Measurements from ENCODE around the gene TNFRSF12A. TPM values are rescaled to one million over a fixed set of nuclear protein-coding genes. Genes with fewer than 3 reads are reported as not detected.
A peak's percentile ranks its signal among the peaks of the same experiment; 100 is the strongest.

The TNFRSF12A gene
- total and polyA plus RNA-seq, 2 of the 13 experiments (the other 11 are each of a cell fraction or from before 2014, with no cell fraction given) = 61.9 to 66.0 TPM

DNA sequence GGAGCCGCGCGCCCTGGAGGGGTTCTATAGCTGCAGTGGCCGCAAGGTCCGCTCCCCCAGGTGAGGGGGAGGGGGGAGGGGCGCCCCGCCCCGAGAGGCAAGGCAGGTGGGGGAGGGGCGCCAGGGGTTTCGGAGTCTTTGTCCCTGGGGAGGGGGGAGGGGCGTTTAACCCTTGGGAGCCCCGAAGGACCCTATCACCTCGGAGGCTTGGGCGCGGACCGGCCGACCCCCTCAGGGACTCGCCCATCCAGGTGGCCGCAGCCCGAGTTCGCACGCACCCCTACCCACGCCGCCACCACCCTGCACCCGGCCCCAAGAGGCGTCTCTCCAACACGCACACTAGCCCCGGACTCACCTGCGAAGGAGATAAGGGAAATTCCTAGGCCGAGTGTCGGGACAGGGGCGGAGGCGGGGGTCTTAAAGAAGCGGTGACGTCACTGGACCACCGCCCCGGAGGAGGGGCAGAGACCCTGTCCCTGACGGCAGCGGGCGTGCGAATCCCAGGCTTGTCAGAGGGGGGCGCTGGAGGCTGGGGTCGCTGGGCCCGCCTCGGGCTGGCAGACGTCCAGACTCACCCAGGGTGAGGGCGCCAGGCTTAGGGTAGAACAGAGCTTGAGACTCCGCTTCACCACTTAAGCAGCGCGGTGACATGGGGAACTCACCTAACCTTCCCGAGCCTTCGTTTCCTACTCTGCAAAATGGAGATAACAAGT is 2.2 kb upstream of the TNFRSF12A start, which contains the start of gene CLDN6:
Gene CLDN6, minus strand, starts transcription at position 390 of the 713 bp plus-strand sequence. CDS start 2,162 bp downstream, outside the sequence.
- H3K9ac ChIP-seq (ENCODE audit: insufficient read depth, low read depth, low read length) = peak within 1 kb of the TSS; percentile 26
- intact Hi-C loops (cut with micrococcal nuclease; ENCODE audit: unreplicated experiment) = no loop called here
- TF ChIP-seq ZBTB38 (CRISPR knock-in tag; IDR thresholded peaks at IDR 0.05) (peak; percentile 80), MED8 (CRISPR knock-in tag; IDR thresholded peaks at IDR 0.05; ENCODE audit: insufficient replicate concordance) (peak; percentile 56), ZNF776 (CRISPR knock-in tag; IDR thresholded peaks at IDR 0.05) (peak; percentile 26; the same call in 1 of the 2 replicates), ZBTB8A (CRISPR knock-in tag; IDR thresholded peaks at IDR 0.05; ENCODE audit: borderline replicate concordance, low read depth) (no peak), ATF7 (IDR thresholded peaks at IDR 0.05) (peak; percentile 92), ATF7 (CRISPR knock-in tag; IDR thresholded peaks at IDR 0.05) (peak; percentile 72; the same call in 1 of the 2 replicates), ZFP36L1 (CRISPR knock-in tag; IDR thresholded peaks at IDR 0.05) (no peak), CREB1 (IDR thresholded peaks at IDR 0.05) (peak; percentile 98), CREB1 (CRISPR knock-in tag; IDR thresholded peaks at IDR 0.05) (peak; percentile 89), STAG1 (CRISPR knock-in tag; IDR thresholded peaks at IDR 0.05) (peak; percentile 37; the same call in 1 of the 2 replicates), RARA (CRISPR knock-in tag; IDR thresholded peaks at IDR 0.05) (no peak), NFKBIZ (CRISPR knock-in tag; IDR thresholded peaks at IDR 0.05) (no peak), ZNF709 (CRISPR knock-in tag; IDR thresholded peaks at IDR 0.05) (no peak), MIXL1 (CRISPR knock-in tag; IDR thresholded peaks at IDR 0.05) (no peak), ZNF878 (CRISPR knock-in tag; IDR thresholded peaks at IDR 0.05) (no peak), GABPB1 (CRISPR knock-in tag; IDR thresholded peaks at IDR 0.05) (peak; percentile 36; the same call in 1 of the 2 replicates), GPN1 (CRISPR knock-in tag; IDR thresholded peaks at IDR 0.05; ENCODE audit: borderline replicate concordance) (no peak), SOX6 (IDR thresholded peaks at IDR 0.05) (no peak), SOX6 (CRISPR knock-in tag; IDR thresholded peaks at IDR 0.05) (peak; percentile 3; the same call in 1 of the 2 replicates), SP1 (IDR thresholded peaks at IDR 0.05) (no peak), SP1 (CRISPR knock-in tag; IDR thresholded peaks at IDR 0.05) (peak; percentile 63; the same call in 1 of the 2 replicates)
- TF ChIP-seq, protein P1, sequence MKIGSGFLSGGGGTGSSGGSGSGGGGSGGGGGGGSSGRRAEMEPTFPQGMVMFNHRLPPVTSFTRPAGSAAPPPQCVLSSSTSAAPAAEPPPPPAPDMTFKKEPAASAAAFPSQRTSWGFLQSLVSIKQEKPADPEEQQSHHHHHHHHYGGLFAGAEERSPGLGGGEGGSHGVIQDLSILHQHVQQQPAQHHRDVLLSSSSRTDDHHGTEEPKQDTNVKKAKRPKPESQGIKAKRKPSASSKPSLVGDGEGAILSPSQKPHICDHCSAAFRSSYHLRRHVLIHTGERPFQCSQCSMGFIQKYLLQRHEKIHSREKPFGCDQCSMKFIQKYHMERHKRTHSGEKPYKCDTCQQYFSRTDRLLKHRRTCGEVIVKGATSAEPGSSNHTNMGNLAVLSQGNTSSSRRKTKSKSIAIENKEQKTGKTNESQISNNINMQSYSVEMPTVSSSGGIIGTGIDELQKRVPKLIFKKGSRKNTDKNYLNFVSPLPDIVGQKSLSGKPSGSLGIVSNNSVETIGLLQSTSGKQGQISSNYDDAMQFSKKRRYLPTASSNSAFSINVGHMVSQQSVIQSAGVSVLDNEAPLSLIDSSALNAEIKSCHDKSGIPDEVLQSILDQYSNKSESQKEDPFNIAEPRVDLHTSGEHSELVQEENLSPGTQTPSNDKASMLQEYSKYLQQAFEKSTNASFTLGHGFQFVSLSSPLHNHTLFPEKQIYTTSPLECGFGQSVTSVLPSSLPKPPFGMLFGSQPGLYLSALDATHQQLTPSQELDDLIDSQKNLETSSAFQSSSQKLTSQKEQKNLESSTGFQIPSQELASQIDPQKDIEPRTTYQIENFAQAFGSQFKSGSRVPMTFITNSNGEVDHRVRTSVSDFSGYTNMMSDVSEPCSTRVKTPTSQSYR (CRISPR knock-in tag; IDR thresholded peaks at IDR 0.05; ENCODE audit: borderline replicate concordance) = peak; percentile 62; the same call in 1 of the 2 replicates
- TF ChIP-seq, protein P2, sequence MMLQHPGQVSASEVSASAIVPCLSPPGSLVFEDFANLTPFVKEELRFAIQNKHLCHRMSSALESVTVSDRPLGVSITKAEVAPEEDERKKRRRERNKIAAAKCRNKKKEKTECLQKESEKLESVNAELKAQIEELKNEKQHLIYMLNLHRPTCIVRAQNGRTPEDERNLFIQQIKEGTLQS (CRISPR knock-in tag; IDR thresholded peaks at IDR 0.05) = 0 out of 2 replicates have a peak, but pooled peaks have one; percentile 21
- TF ChIP-seq, protein P3, sequence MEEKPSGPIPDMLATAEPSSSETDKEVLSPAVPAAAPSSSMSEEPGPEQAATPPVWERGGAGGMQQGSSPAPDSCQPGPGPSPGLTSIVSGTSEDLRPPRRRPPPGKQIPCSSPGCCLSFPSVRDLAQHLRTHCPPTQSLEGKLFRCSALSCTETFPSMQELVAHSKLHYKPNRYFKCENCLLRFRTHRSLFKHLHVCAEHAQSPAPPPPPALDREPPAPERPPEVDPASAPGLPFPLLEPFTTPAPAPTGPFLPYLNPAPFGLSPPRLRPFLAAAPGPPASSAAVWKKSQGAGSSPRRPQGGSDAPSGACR (CRISPR knock-in tag; IDR thresholded peaks at IDR 0.05) = no peak

More for the DNA sequence above, 2.2 kb upstream of the TNFRSF12A start, which contains the start of gene CLDN6:
- in situ Hi-C loops (cut with HindIII; ENCODE audit: extremely low pct_ligation_motif_present, low pct_unique_long_range_greater_than_20kb) = no loop called here
- peaks cover 2 to 8% of the 10 kb centered on the region in 2 experiments; a peak in 4 of 5 replicates for H3K27me3 ChIP-seq (ENCODE audit: control insufficient read depth in 1 of 2, insufficient read depth in 2 of 2, low read length in 2 of 2)
- peaks cover 18% of the 10 kb centered on the region; the same call in 1 of the 2 replicates for H4K20me1 ChIP-seq (ENCODE audit: insufficient read depth, low read length)
- no peak for DNase-seq (ENCODE audit: low spot score)
- H3K27ac ChIP-seq (ENCODE audit: extremely low read length, insufficient read depth, low read length) = no peak within 1 kb of the TSS
- peaks cover 85% of the 10 kb centered on the region for H3K4me1 ChIP-seq (ENCODE audit: insufficient read depth, low read length)
- CTCF ChIA-PET (ENCODE audit: low intra/inter-chr PET ratio, low total read pairs) = interaction anchor here (0.6 to 1.2 kb wide), 3 partner anchors 10 to 141 kb away, joined by 3 to 4 read pairs (median 3); no protein-coding TSS in a partner anchor
- H2AFZ ChIP-seq (ENCODE audit: low read length) = no peak within 1 kb of the TSS
- FAIRE-seq = no peak
- POLR2A ChIA-PET = interaction anchor here (18.8 kb wide), 1 partner anchor 9 kb away, joined by 750 read pairs; the partner anchor contains the start of gene CLDN9
- H3K79me2 ChIP-seq (ENCODE audit: insufficient read depth, low read length) = peaks cover 5% of the 10 kb centered on the region
- 62% methylated on average over 16 of the region's 52 CpGs for WGBS (ENCODE audit: low lambda C conversion rate)
- no TSS peak for BruUV-seq (replicated peaks)
- H3K9me3 ChIP-seq (ENCODE audit: low read length) = no peaks in the 10 kb centered on the region
- H3K4me3 ChIP-seq (replicated peaks in 1 of 3; ENCODE audit: insufficient read depth in 1 of 3, low read depth in 2 of 3, low read length in 3 of 3) = peak within 1 kb of the TSS; percentile 36 to 57 (median 45)
- H3K4me2 ChIP-seq (ENCODE audit: low read depth, low read length) = peak within 1 kb of the TSS; percentile 74
- ATAC-seq = no peak
- H3K36me3 ChIP-seq (replicated peaks in 1 of 2; ENCODE audit: control insufficient read depth in 1 of 2, insufficient read depth in 2 of 2, low read length in 2 of 2) = no peaks in the 10 kb centered on the region; a peak in 1 of 5 replicates

Measured in HepG2 (cell line).